ENCODE measurements around the gene ABCA5.
A peak's percentile ranks its signal among the peaks of the same experiment; 100 is the strongest.

Gene ABCA5

GRCh38 chr17:69342896-69343644, 16.1 kb upstream of the ABCA5 start:
- no peak for TF ChIP-seq CTCF (IDR thresholded peaks at IDR 0.05; ENCODE audit: low read length, missing control alignments)
- DNase-seq (ENCODE audit: low read depth): no peak
- H3K4me3 ChIP-seq (replicated peaks; ENCODE audit: low read depth, low read length): no peak overlapping the region

GRCh38 chr17:69339937-69340336, 13.0 kb upstream of the ABCA5 start:
- no peak for TF ChIP-seq CTCF (IDR thresholded peaks at IDR 0.05; ENCODE audit: low read length, missing control alignments)
- DNase-seq (ENCODE audit: low read depth): no peak

GRCh38 chr17:69336996-69337395, 10.1 kb upstream of the ABCA5 start:
- DNase-seq (ENCODE audit: low read depth): no peak
- no peak overlapping the region for H3K4me3 ChIP-seq (replicated peaks; ENCODE audit: low read depth, low read length)
- TF ChIP-seq CTCF (IDR thresholded peaks at IDR 0.05; ENCODE audit: low read length, missing control alignments): no peak

More at GRCh38 chr17:69339937-69340336, 13.0 kb upstream of the ABCA5 start:
- no peak overlapping the region for H3K4me3 ChIP-seq (replicated peaks; ENCODE audit: low read depth, low read length)

GRCh38 chr17:69336580-69336979, 9.6 kb upstream of the ABCA5 start:
- H3K4me3 ChIP-seq (replicated peaks; ENCODE audit: low read depth, low read length): no peak overlapping the region
- no peak for DNase-seq (ENCODE audit: low read depth)
- TF ChIP-seq CTCF (IDR thresholded peaks at IDR 0.05; ENCODE audit: low read length, missing control alignments): no peak

GRCh38 chr17:69335058-69335457, 8.1 kb upstream of the ABCA5 start:
- TF ChIP-seq CTCF (IDR thresholded peaks at IDR 0.05; ENCODE audit: low read length, missing control alignments): peak; percentile 59
- peak; percentile 65 for DNase-seq (ENCODE audit: low read depth)
- no peak overlapping the region for H3K4me3 ChIP-seq (replicated peaks; ENCODE audit: low read depth, low read length)

GRCh38 chr17:69333561-69333960, 6.6 kb upstream of the ABCA5 start:
- no peak for DNase-seq (ENCODE audit: low read depth)
- no peak for TF ChIP-seq CTCF (IDR thresholded peaks at IDR 0.05; ENCODE audit: low read length, missing control alignments)
- H3K4me3 ChIP-seq (replicated peaks; ENCODE audit: low read depth, low read length): no peak overlapping the region

- DNase-seq (ENCODE audit: low read depth): no peak
- no peak overlapping the region for H3K4me3 ChIP-seq (replicated peaks; ENCODE audit: low read depth, low read length)
- no peak for TF ChIP-seq CTCF (IDR thresholded peaks at IDR 0.05; ENCODE audit: low read length, missing control alignments)
Measured at GRCh38 chr17:69331756-69332155, 4.8 kb upstream of the ABCA5 start.

Data from fibroblast of pulmonary artery (primary cell).